Ecto neural progenitor cell (in vitro differentiated cells): Measurements from ENCODE around the gene CD40.

ENCODE experiments used
- DNase-seq: peaks from one replicate; pipeline ENCODE4 v3.0.0-alpha.2; 2018; ENCODE audit warnings: low spot score

Gene CD40

GRCh38 chr20:46123482-46124245 is 5.5 kb downstream of the CD40 start:
- no peak for DNase-seq

DNA sequence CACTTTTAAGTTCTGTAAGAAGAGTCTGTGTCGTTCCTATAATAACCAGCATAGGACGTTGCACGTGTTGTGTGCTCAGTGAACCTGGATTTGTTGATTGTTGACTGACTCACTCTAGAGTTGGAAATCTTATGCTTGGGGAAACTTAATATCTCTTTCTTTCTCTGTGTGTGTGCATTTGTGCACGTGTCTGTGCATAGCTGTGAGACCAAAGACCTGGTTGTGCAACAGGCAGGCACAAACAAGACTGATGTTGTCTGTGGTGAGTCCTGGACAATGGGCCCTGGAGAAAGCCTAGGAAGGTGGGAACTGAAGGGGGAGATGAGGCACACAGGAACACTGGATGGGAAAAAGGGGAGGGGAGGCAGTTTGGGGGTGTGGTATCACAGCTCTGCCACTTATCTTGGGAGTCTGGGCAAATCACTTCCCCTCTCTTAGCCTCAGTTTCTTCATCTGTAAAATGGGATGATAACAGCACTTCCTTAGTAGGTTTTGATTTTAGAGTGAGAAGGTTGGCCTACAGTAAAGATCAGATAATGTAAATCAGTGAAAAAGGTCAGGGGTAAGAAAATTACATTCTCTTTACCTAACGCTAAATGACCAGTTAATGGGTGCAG is 8.4 kb downstream of the CD40 start:
- no peak for DNase-seq

GRCh38 chr20:46127396-46128010 is 9.4 kb downstream of the CD40 start:
- no peak for DNase-seq

GRCh38 chr20:46128310-46129151 is 10.4 kb downstream of the CD40 start:
- peak; percentile 72 for DNase-seq

DNA sequence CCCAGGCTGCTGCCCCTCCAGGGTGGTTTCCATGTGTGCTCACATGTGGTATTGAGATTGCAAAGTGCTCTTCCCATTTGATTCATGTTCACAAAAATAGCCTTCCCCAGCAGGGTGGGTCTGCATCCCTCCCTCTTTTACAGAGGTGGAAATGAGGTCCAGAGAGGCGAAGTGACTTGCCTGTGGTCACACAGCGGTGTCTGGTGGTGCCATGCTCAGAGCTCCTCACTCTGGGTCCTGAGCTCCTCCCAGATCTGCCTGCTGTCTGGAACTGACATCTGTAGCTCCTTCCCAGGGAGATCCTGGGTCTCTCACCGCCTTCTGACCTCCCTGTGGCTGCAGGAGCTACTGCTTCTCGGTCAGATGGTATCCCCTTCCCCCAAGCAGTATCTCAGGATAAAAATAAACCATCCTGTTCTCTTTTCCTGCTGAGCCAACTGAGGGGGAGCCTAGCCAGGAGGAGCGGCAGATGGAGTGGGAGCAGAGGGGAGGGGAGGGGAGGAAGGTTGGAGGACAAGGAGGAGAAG is 11.9 kb downstream of the CD40 start:
- no peak for DNase-seq

DNA sequence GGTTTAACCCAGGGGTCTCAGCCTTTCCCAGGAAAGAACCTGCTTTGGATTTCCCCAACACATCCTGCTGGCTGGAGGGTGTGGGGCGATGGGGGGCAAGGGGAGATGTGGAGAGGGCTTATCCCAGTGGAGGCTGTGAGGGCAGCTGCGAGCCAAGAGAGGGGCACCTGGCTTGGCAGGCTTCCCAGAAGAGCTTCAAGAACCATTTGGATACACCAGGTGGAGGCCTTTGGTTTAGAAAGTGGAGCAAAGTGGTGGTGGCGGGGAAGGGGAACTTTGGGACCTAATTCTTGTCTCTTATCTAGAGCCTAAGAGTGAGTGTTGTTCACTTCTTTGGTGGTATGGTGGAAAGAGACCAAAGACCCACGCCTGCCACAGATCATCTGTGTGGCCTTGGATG is 12.4 kb downstream of the CD40 start:
- no peak for DNase-seq

GRCh38 chr20:46131396-46131795 is 13.3 kb downstream of the CD40 start:
- no peak for DNase-seq

DNA sequence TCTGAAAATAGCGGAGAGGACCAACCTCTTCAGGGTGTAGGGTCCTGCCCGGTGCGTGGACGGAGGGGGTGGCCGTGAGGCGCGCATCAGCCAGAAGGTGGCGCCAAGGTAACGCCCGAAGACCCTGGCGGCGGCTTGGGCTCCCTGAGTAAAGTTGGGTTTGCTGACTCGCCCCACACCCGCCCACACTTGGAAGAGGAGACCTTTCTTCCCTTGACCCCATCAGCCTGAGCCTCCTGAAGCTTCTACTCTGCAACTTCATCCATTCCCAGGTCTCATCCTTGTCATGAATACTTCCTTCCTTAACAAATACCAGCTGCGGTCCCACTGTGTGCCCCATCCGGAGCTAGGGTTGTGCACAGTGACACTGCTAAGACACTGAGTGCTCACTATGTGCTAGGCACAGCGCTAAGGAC is 14.6 kb downstream of the CD40 start:
- DNase-seq = peak; percentile 85

DNA sequence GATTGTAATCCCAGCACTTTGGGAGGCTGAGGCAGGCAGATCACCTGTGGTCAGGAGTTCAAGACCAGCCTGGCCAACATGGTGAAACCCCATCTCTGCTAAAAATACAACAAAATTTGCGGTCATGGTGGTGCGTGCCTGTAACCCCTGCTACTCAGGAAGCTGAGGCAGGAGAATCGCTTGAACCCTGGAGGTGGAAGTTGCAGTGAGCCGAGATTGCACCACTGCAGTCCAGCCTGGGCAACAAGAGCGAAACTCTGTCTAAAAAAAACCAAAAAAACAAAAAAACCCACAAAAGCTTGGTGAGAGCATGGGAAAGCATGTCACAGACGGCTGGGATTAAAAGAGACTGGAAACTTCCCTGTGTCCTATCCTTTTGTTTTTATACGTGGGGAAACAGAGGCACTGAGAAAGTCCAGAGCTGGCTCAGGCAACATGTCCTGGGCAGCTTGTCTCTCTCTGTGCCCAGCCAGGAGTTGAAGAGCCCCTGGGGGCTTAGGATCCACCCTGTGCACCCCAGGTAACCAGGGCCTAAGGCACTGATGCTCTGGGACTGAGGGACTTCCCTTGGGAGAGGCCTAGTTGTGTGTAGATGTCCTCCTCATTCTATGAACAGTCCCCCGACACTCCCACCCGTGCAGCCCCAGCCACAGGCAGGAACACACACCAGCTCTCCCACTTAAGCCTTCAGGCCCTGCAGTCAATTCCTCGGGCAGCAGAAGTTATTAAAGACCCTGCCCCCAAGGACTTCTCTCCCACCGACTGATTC is 16.0 kb downstream of the CD40 start:
- DNase-seq = no peak

DNA sequence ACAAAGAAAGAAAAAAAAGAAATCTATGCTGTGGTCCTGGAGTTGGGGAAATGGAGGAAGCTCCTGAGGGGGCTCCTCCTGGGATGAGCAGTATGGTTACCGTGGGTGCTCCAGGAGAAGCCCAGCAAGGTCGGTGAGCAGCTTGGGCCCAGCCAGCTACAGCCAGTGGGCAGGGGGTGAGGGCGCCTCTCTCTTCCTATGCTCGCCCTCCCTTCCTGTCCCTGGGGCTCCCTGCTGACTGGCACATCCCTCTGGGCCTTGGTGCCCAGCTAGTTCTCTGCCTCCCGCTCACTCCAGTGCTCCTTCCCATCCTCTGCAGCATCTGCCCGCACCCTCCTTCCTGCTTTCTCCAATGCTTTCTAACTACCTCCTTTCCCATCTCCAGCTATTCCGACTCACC is 16.6 kb downstream of the CD40 start:
- no peak for DNase-seq

- no peak for DNase-seq
Measured at GRCh38 chr20:46135856-46136633, 17.9 kb downstream of the CD40 start.

DNA sequence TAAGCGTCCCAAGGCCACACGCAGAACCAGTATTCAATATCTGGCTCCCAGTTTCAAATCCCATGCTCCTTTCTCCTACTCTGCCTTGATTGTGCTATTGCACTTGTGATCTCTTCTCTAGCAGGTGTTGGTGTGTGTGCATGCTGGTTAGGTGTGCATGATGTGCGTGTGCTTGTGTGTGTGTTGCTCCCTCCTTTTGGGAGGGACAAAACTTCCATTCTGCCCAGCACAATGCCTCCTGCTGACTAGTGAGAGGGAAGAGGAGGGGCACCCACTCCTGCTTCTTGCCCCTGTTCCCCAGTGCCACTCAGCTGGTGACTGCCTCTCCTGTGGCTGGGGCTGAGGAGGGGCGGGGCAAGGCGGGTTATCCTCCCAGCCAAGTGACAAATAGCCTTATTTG is 19.7 kb downstream of the CD40 start:
- no peak for DNase-seq

DNA sequence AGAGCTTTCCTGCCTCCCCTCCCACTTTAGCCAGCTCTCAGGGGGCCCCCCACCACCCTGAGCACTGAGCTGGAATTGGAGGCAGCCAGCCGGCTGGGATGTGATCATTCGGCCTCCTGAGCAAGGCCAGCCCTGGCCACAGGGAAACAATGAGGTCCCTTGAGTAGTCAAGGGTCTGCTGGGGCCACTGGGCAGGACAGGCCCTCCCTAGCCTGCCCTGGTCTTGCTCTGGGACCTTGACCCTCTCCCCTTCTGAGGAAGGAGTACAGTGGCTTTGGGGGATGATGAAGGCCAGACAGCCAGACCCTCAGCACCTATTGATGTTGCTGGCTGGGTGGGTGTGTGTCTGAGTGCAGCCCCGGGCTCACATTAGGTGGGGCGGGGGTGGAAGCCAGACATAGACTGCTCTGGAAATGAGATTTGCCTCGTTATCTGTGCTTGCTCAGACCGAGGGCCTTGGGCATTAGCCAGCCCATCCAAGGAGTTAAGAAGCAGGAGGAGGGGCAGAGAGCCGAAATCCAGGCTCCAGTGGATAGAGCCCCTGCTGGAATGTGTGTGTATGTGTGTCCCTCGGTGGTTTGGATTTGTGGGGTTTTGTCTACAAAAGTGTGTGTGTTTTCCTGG is 21.3 kb downstream of the CD40 start:
- no peak for DNase-seq

DNA sequence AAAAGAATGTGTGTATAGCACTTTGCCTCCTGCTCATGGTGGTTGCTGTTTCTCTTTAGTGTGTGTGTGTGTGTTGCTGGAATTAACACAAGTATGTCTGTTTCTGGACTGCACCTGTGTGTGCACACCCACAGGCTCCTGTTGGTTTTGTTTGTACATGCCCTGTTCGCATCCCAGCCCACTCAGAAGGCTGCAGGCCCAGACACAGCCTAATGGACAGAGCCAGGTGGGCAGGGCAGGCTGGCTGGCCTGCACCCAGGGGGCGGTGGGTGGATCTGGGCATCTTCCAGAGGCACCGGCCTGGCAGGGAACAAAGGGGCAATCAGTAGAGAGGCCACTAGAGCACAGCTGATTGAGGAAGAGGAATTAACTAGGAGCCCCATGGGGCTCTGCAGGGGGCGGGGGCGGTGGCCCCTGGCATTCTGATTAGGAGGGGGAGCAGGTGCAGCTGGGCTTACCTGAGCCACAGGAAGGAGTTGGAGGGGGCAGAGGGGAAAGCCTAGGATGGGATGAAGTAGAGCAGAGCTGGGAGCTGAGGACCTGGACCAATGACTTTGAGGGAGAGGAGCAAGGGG is 21.9 kb downstream of the CD40 start:
- DNase-seq = no peak

DNA sequence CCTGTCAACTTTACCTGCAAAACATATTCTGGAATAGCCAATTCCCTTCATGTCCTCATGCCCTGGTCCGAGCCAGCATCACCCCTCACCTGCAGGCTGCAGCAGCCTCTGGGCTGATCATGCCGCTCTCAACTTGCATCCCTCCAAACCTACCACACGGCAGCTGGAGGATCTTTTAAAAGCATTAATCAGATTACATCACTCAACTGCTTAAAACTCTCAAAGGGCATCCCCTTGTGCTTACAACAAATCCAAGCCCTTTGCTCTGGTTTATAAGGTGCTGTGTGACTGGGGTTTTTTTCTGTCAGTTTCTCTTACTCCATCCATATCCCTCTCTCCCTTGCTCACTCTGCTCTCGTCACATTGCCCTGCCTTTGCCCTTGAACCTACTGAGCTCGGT is 24.0 kb downstream of the CD40 start:
- no peak for DNase-seq

GRCh38 chr20:46144432-46145025 is 26.4 kb downstream of the CD40 start:
- DNase-seq = no peak

DNA sequence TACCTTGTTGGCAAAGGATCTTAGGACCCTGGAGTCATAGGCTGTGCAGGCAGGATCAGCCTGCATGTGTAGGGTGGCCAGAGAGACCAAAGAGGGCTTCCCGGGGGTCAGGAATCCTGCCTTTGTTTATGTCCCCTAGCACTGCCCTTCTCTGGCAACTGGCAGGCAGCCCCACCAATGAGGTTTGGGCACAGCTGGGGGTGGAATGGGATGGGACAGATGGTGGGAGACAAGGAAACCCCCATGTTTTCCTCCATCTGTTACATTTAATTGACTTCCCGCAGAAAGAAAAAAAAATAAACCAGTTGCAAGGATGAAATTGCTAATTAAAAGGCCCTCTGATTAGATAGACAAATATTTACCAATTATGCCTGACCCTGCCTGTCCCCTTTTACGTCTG is 27.6 kb downstream of the CD40 start:
- no peak for DNase-seq

- DNase-seq = no peak
Measured at GRCh38 chr20:46148313-46149208, 30.4 kb downstream of the CD40 start.
